ENCODE data around the gene NHS.
"Not testable (repeated sequence)": the region's sequence is repeated elsewhere in the genome, so short reads cannot be mapped to it uniquely, and the experiment has no call there.

GRCh38 chrX:17446269-17446668 lies 71.3 kb downstream of the NHS start:
- TF ChIP-seq CTCF, POLR2A (IDR thresholded peaks at IDR 0.05): not testable (repeated sequence)
